Endothelial cell of umbilical vein (primary cell): ENCODE measurements around the gene PTCSC3. TPM values are rescaled to one million over a fixed set of nuclear protein-coding genes. Genes with fewer than 3 reads are reported as not detected.

ENCODE experiments used
- BruUV-seq: library from RNA; stranded (reverse); fragments of 400-500 nt; replicated peaks from 2 replicates; lab custom pipeline; 2021; lab: Mats Ljungman, UMichigan
- CTCF ChIA-PET: fragments of 300-600, 350-600 bp; sonication (Branson Sonifier 250); formaldehyde crosslinking; loops from one replicate; lab custom pipeline; 2021; ENCODE audit warnings: antibody characterized with exemption, inconsistent platforms; lab: Charles Lee
- POLR2A ChIA-PET: fragments of 300-600, 350-600 bp; sonication (Branson Sonifier 250); formaldehyde crosslinking; loops from one replicate; lab custom pipeline; 2021; ENCODE audit warnings: antibody characterized with exemption, inconsistent platforms; lab: Charles Lee
- DNase-seq: peaks from one replicate; pipeline ENCODE4 v3.0.0-alpha.2; 2011; ENCODE audit warnings: low read depth, low spot score
- FAIRE-seq: peaks from 2 replicates; lab custom pipeline; 2011; peaks lifted over from hg19 to GRCh38; lab: Jason Lieb, UNC
- H2AFZ ChIP-seq: 2 replicates; pipeline ENCODE4 v1.6.0; 2012; ENCODE audit warnings: low read depth, low read length, control low read depth, inconsistent platforms
- H3K27ac ChIP-seq: 2 replicates; pipeline ENCODE4 v1.5.1; 2011; ENCODE audit warnings: low read depth, mild to moderate bottlenecking, control low read depth, low read length, moderate library complexity; ENCODE audit not compliant: insufficient read depth
- H3K27me3 ChIP-seq, 2 experiments: 2 replicates each; pipeline versions ENCODE4 v1.6.0 to v1.6.1; 2011; ENCODE audit warnings: low read length in 2 of 2, mixed read lengths in 1 of 2; ENCODE audit not compliant: control insufficient read depth in 2 of 2, insufficient read depth in 2 of 2
- H3K36me3 ChIP-seq, 2 experiments: 2 replicates in 1 of 2; 3 replicates in 1 of 2; pipeline ENCODE4 v1.5.1; 2011; ENCODE audit warnings: low read length in 2 of 2, mild to moderate bottlenecking in 1 of 2, moderate library complexity in 1 of 2; ENCODE audit not compliant: control insufficient read depth in 2 of 2, insufficient read depth in 2 of 2; ENCODE audit errors: extremely low read depth in 1 of 2
- H3K4me1 ChIP-seq: 3 replicates; pipeline ENCODE4 v1.5.1; 2011; ENCODE audit warnings: mild to moderate bottlenecking, low read length; ENCODE audit not compliant: control insufficient read depth, insufficient read depth; ENCODE audit errors: extremely low read depth
- H3K4me2 ChIP-seq: 2 replicates; pipeline ENCODE4 v1.6.1; 2011; ENCODE audit warnings: low read length, control low read depth, mixed read lengths; ENCODE audit not compliant: insufficient read depth
- H3K4me3 ChIP-seq, 3 experiments: fragments of 200-600 bp in 1 of 3; sonication (generic), shearing (Covaris generic) in 1 of 3; replicated peaks in 1 of 3; 2 replicates each; pipeline ENCODE4 v1.5.1; 2011 to 2016; ENCODE audit warnings: control low read depth in 3 of 3, low read length in 3 of 3, mild to moderate bottlenecking in 2 of 3, inconsistent platforms in 1 of 3, low read depth in 1 of 3, moderate library complexity in 1 of 3; ENCODE audit not compliant: insufficient read depth in 1 of 3
- H3K79me2 ChIP-seq: 2 replicates; pipeline ENCODE4 v1.6.0; 2012; ENCODE audit warnings: low read length, inconsistent platforms; ENCODE audit not compliant: control insufficient read depth, insufficient read depth
- H3K9ac ChIP-seq: replicated peaks from 2 replicates; pipeline ENCODE3; 2011; ENCODE audit warnings: low read length, control low read depth; ENCODE audit not compliant: insufficient read depth; ENCODE audit errors: extremely low read depth
- H3K9me1 ChIP-seq: replicated peaks from 3 replicates; pipeline ENCODE4 v1.6.0; 2011; ENCODE audit warnings: mild to moderate bottlenecking, low read length; ENCODE audit not compliant: control insufficient read depth, insufficient read depth; ENCODE audit errors: extremely low read depth
- H3K9me3 ChIP-seq: replicated peaks from 2 replicates; pipeline ENCODE4 v1.5.1; 2012; ENCODE audit warnings: low read length, inconsistent platforms; ENCODE audit not compliant: control insufficient read depth, insufficient read depth
- H4K20me1 ChIP-seq: replicated peaks from 2 replicates; pipeline ENCODE3; 2011; ENCODE audit warnings: mild to moderate bottlenecking, low read length; ENCODE audit not compliant: control insufficient read depth, insufficient read depth; ENCODE audit errors: extremely low read depth
- CTCF ChIP-seq, 2 donors: IDR thresholded peaks; 1 replicate in 1 of 2; 2 replicates in 1 of 2; pipeline ENCODE4 v1.5.1; 2011; ENCODE audit warnings: low read length in 2 of 2, mild to moderate bottlenecking in 2 of 2, moderate library complexity in 2 of 2, control low read depth in 1 of 2, inconsistent platforms in 1 of 2, low read depth in 1 of 2; ENCODE audit not compliant: insufficient read depth in 1 of 2; ENCODE audit errors: extremely low read depth in 1 of 2
- EZH2 ChIP-seq: IDR thresholded peaks from 2 replicates; pipeline ENCODE4 v1.6.1; 2012; ENCODE audit warnings: borderline replicate concordance, low read depth, mild to moderate bottlenecking, moderate library complexity, low read length, inconsistent platforms; ENCODE audit not compliant: severe bottlenecking
- FOS ChIP-seq: IDR thresholded peaks from 2 replicates; pipeline ENCODE4 v1.6.1; 2011; ENCODE audit warnings: mild to moderate bottlenecking, low read length, moderate library complexity, borderline replicate concordance; ENCODE audit not compliant: insufficient read depth
- GATA2 ChIP-seq: IDR thresholded peaks from 2 replicates; pipeline ENCODE4 v1.7.0; 2011; ENCODE audit warnings: low read depth, mild to moderate bottlenecking, moderate library complexity, mixed read lengths, low read length; ENCODE audit not compliant: insufficient read length, insufficient read depth
- JUN ChIP-seq: IDR thresholded peaks from 2 replicates; pipeline ENCODE4 v1.6.1; 2011; ENCODE audit warnings: borderline replicate concordance, low read depth; ENCODE audit not compliant: insufficient read length, insufficient read depth
- MAX ChIP-seq: IDR thresholded peaks from 2 replicates; pipeline ENCODE4 v1.6.1; 2011; ENCODE audit not compliant: insufficient read depth, insufficient read length
- MYC ChIP-seq: IDR thresholded peaks from one replicate; pipeline ENCODE4 v1.6.1; 2011; ENCODE audit warnings: mild to moderate bottlenecking, low read depth, low read length
- POLR2A ChIP-seq: IDR thresholded peaks from 2 replicates; pipeline ENCODE4 v1.6.1; 2012; ENCODE audit warnings: low read depth, mild to moderate bottlenecking, control low read depth, low read length
- POLR2AphosphoS5 ChIP-seq: IDR thresholded peaks from 2 replicates; pipeline ENCODE4 v1.6.1; 2012; ENCODE audit warnings: low read depth, mild to moderate bottlenecking, control low read depth, low read length, moderate library complexity; ENCODE audit not compliant: insufficient read depth
- dilution Hi-C: fragments of 300-500 bp; cut with MboI; formaldehyde crosslinking; loops from one replicate; pipeline ENCODE4 v1.15.0; 2019; ENCODE audit warnings: low sequenced_read_pairs; ENCODE audit not compliant: extremely low pct_ligation_motif_present
- intact Hi-C: fragments of 100-400 bp; cut with micrococcal nuclease; formaldehyde crosslinking; loops from one replicate; pipeline ENCODE4 v1.10.0; 2022
- polyA plus RNA-seq, 4 experiments: library from polyadenylated mRNA; depleted of rRNA in 3 of 4; stranded (reverse) in 3 of 4; unstranded in 1 of 4; fragments of >200 nt; gene quantifications; 2 replicates each; pipeline versions ENCODE4 v1.2.1 to v1.2.3, GENCODE V29; 2011 to 2012; ENCODE audit warnings: missing spikeins in 1 of 4
- total RNA-seq: library from RNA; stranded (reverse); gene quantifications from 2 replicates; pipeline ENCODE4 v1.2.3, GENCODE V29; 2021

Gene PTCSC3
- total and polyA plus RNA-seq, 2 donors (not counting 3 experiments of a cell fraction or from before 2014, with no cell fraction given) = not detected

GRCh38 chr14:36194663-36195062 is 18.1 kb upstream of the PTCSC3 start:
- Histone ChIP-seq H2AFZ (no peak overlapping the region), H3K79me2 (no peaks in the 10 kb centered on the region), H3K27me3 (no peaks in the 10 kb centered on the region), H3K27ac (no peak overlapping the region), H3K4me2 (no peak overlapping the region), H3K36me3 (no peaks in the 10 kb centered on the region), H3K4me3 (no peak overlapping the region), H3K4me1 (no peaks in the 10 kb centered on the region), H3K9me3 (no peaks in the 10 kb centered on the region), H3K9me1 (no peaks in the 10 kb centered on the region), H4K20me1 (no peaks in the 10 kb centered on the region), H3K9ac (no peak overlapping the region)
- dilution Hi-C loops = no loop called here
- ChIA-PET CTCF (no interaction called here), POLR2A (no interaction called here)
- intact Hi-C loops = no loop called here
- FAIRE-seq (no peak), DNase-seq (no peak)
- BruUV-seq = no TSS peak
- TF ChIP-seq MAX (no peak), POLR2AphosphoS5 (no peak), CTCF (IDR thresholded peaks at IDR 0.05; ENCODE audit: extremely low read depth in 1 of 2, insufficient read depth in 1 of 2, low read depth in 1 of 2, low read length in 2 of 2) (no peak), MYC (no peak), POLR2A (no peak), FOS (no peak), EZH2 (no peak), JUN (no peak), GATA2 (no peak)
